ENCODE results near the gene AGFG2. TPM values are rescaled to one million over a fixed set of nuclear protein-coding genes. Genes with fewer than 3 reads are reported as not detected.

The AGFG2 gene
- total RNA-seq, 4 donors from 2014 or later: 3.4 to 24.3 (median 7.1) TPM

DNA sequence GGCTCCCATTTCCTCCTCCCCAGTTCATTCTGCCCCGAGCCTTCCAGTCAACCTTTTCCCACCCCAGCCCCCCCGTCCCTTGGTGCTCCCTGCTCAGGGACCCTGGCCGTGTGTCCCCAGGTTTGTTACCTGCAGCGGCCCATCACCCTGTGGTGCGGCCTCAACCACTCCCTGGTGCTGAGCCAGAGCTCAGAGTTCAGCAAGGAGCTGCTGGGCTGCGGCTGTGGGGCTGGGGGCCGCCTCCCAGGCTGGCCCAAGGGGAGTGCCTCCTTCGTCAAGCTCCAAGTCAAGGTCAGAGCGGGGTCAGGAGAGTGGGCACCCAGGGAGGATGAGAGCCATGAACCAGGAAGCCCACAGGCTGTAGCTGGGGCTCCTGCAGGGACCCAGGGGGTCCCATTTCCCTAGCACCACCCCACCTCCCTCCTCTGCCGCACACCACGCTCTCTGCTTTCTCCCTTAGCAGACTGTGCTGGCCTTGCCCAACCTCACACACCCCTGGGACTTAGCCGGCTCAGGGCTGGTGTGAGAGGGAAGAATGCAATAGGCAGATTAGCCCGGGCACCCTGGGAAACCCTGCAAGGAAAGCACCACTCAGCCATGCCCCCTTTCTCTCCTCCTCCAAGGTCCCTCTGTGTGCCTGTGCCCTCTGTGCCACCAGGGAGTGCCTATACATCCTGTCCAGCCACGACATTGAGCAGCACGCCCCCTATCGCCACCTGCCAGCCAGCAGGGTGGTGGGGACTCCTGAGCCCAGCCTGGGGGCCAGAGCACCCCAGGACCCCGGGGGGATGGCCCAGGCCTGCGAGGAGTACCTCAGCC is 61.1 kb downstream of the AGFG2 start:
- TF ChIP-seq, protein P1, sequence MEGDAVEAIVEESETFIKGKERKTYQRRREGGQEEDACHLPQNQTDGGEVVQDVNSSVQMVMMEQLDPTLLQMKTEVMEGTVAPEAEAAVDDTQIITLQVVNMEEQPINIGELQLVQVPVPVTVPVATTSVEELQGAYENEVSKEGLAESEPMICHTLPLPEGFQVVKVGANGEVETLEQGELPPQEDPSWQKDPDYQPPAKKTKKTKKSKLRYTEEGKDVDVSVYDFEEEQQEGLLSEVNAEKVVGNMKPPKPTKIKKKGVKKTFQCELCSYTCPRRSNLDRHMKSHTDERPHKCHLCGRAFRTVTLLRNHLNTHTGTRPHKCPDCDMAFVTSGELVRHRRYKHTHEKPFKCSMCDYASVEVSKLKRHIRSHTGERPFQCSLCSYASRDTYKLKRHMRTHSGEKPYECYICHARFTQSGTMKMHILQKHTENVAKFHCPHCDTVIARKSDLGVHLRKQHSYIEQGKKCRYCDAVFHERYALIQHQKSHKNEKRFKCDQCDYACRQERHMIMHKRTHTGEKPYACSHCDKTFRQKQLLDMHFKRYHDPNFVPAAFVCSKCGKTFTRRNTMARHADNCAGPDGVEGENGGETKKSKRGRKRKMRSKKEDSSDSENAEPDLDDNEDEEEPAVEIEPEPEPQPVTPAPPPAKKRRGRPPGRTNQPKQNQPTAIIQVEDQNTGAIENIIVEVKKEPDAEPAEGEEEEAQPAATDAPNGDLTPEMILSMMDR (IDR thresholded peaks at IDR 0.05; ENCODE audit: low read depth): no peak

DNA sequence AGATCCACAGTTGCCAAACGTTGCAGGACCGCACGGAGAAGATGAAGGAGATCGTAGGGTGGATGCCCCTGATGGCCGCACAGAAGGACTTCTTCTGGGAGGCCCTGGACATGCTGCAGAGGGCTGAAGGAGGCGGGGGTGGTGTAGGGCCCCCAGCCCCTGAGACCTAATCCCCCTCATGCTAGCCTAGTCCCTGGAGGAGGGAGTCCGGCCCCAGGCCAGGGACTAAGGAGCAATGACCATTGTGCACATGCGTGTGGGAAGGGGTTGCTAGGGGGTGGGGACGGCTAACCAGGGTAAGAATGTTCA is 61.7 kb downstream of the AGFG2 start:
- TF ChIP-seq, protein P1 (IDR thresholded peaks at IDR 0.05; ENCODE audit: low read depth): no peak

- TF ChIP-seq, protein P1 (IDR thresholded peaks at IDR 0.05; ENCODE audit: low read depth): no peak
These were observed 64.1 kb downstream of the AGFG2 start for GRCh38 chr7:100602889-100603725.

- TF ChIP-seq, protein P1 (IDR thresholded peaks at IDR 0.05; ENCODE audit: low read depth): no peak
These were observed 64.7 kb downstream of the AGFG2 start for GRCh38 chr7:100603726-100604027.

DNA sequence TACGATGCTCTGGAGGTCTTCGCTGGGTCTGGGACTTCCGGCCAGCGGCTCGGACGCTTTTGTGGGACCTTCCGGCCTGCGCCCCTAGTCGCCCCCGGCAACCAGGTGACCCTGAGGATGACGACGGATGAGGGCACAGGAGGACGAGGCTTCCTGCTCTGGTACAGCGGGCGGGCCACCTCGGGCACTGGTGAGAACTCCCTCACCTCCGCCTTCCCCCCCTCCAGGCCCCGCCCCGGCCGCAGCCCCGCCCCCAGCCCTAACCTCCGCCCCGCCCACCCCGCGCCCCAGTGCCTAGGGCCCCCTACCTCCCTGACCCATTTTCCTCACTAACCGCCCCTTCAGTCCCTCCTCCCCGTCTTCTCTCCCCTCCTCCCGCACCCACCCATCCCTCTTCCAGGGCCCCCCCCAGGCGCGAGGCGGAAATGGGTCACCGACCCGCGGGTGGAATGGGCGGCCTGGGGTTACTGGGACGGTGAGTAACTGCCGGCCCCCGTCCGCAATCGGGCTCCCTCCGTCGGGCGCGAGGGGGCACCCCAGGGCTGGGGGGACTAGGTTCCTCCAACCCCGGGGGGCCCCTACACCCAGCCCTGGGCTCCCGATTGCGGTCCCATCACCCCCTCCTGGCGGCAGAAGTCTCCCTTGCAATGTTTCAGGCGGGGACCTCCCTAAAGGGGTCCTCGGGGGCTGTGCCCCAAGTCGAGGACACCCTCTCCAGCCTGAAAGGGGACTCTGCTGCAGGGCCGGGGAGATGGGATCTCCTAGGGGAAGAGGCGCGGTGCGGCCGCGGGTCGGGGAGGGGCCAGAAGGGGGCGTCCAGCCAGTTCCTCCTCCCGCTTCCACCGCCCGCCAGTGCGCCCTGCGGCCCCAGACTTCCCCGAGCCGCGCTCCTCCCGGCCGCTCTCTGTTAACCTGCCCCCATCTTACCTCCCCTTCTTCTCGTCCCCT is 65.3 kb downstream of the AGFG2 start:
- TF ChIP-seq, protein P1 (IDR thresholded peaks at IDR 0.05; ENCODE audit: low read depth): no peak

DNA sequence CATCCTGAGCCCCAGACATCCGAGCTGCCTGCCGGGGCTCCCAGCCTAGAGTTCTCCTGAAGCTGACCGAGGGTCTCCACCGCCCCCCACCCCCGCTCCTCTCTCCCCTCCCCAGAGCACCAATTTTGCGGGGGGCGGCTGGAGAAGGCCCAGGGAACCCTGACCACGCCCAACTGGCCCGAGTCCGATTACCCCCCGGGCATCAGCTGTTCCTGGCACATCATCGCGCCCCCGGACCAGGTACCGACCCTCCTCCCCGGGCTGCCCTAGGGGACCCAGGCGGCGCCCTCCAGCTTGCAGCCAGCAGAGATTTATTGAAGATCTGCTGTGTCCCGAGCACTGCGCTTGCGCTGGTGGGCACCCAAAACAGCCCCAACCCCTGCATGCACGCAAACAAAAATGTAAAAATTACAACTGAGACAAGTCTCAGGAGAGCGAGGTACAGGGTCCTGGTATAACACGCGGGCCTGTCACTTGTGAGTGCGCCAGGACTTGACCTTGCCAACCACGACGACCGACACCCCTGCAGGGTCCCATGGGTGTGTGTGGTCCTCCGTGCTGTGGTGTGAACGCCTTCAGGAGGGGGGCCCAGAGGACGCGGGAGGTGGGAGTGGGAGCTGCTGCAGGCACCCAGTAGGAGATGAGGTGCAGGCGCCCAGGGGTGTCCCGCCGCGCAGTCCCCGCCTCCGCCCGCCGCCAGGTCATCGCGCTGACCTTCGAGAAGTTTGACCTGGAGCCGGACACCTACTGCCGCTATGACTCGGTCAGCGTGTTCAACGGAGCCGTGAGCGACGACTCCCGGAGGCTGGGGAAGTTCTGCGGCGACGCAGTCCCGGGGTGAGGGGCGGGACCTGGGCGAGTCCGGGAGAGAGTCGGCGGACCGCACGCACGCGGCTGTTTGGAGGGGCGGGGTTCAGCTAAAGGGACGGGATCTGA is 66.2 kb downstream of the AGFG2 start:
- TF ChIP-seq, protein P1 (IDR thresholded peaks at IDR 0.05; ENCODE audit: low read depth): no peak
